Stimulated activated CD4-positive, alpha-beta T cell treated with anti-CD3 and anti-CD28 coated beads, Interleukin-2, amount 100 ng/mL, for 4 hours (primary cell): ENCODE results near the gene ZNF331.

Source experiments
- DNase-seq: peaks from one replicate; pipeline ENCODE4 v3.0.0-alpha.2; 2020; ENCODE audit warnings: low read depth

ZNF331 gene

GRCh38 chr19:53626976-53627375 lies 89.0 kb downstream of the ZNF331 start:
- DNase-seq: no peak
